DND-41 (cell line): Measurements from ENCODE around the gene PTMA.

Experiments
- ATAC-seq: fragments of 200-7000 bp; cut with Tn5 transposase; 3 replicates; pipeline ENCODE4 v1.9.1; 2021; ENCODE audit warnings: low read depth; ENCODE audit not compliant: insufficient read depth
- DNase-seq: peaks from one replicate; pipeline ENCODE4 v3.0.0-alpha.2; 2020
- H2AFZ ChIP-seq: 2 replicates; pipeline ENCODE4 v1.6.0; 2012; ENCODE audit warnings: low read depth, low read length
- H3K27ac ChIP-seq: 2 replicates; pipeline ENCODE4 v1.5.1; 2012; ENCODE audit warnings: low read length, inconsistent platforms
- H3K27me3 ChIP-seq: fragments of 200-600 bp; sonication (generic); 2 replicates; pipeline ENCODE4 v1.6.0; 2012; ENCODE audit warnings: low read length, mild to moderate bottlenecking, inconsistent platforms; ENCODE audit not compliant: insufficient read depth, poor library complexity
- H3K36me3 ChIP-seq: 2 replicates; pipeline ENCODE4 v1.5.1; 2012; ENCODE audit warnings: low read length, inconsistent platforms; ENCODE audit not compliant: insufficient read depth
- H3K4me1 ChIP-seq: 2 replicates; pipeline ENCODE4 v1.5.1; 2012; ENCODE audit warnings: mild to moderate bottlenecking, low read length; ENCODE audit not compliant: insufficient read depth
- H3K4me2 ChIP-seq: 2 replicates; pipeline ENCODE4 v1.6.0; 2012; ENCODE audit warnings: mild to moderate bottlenecking, moderate library complexity, low read length, inconsistent platforms; ENCODE audit not compliant: insufficient read depth
- H3K4me3 ChIP-seq, 2 experiments: fragments of 200-600 bp in 1 of 2; shearing (Covaris generic) in 1 of 2; 2 replicates each; pipeline ENCODE4 v1.5.1; 2012 to 2016; ENCODE audit warnings: inconsistent platforms in 2 of 2, low read length in 2 of 2, mild to moderate bottlenecking in 2 of 2, low read depth in 1 of 2, moderate library complexity in 1 of 2
- H3K79me2 ChIP-seq: 2 replicates; pipeline ENCODE4 v1.6.0; 2012; ENCODE audit warnings: low read length, inconsistent platforms; ENCODE audit not compliant: insufficient read depth
- H3K9ac ChIP-seq: 2 replicates; pipeline ENCODE4 v1.6.0; 2012; ENCODE audit warnings: low read depth, mild to moderate bottlenecking, inconsistent platforms, low read length, moderate library complexity
- H3K9me3 ChIP-seq: 2 replicates; pipeline ENCODE4 v1.5.1; 2012; ENCODE audit warnings: low read length, moderate library complexity, mild to moderate bottlenecking, inconsistent platforms; ENCODE audit not compliant: insufficient read depth, severe bottlenecking
- H4K20me1 ChIP-seq: 2 replicates; pipeline ENCODE4 v1.6.0; 2012; ENCODE audit warnings: low read length; ENCODE audit not compliant: insufficient read depth
- CTCF ChIP-seq: IDR thresholded peaks from 2 replicates; pipeline ENCODE4 v1.5.1; 2012; ENCODE audit warnings: borderline replicate concordance, low read length, moderate library complexity, mild to moderate bottlenecking; ENCODE audit not compliant: poor library complexity, severe bottlenecking; ENCODE audit errors: extremely low read depth
- EZH2 ChIP-seq: IDR thresholded peaks from 3 replicates; pipeline ENCODE4 v1.6.1; 2012; ENCODE audit warnings: borderline replicate concordance, low read depth, mild to moderate bottlenecking, moderate library complexity, low read length, inconsistent platforms; ENCODE audit not compliant: severe bottlenecking

The PTMA gene

GRCh38 chr2:231683292-231684235 lies 24.8 kb upstream of the PTMA start:
- Histone ChIP-seq H3K9me3 (no peaks in the 10 kb centered on the region), H3K4me3 (peak overlapping the region in 1 of 2 experiments; percentile 49; a peak in 2 of 4 replicates), H3K9ac (peak overlapping the region; percentile 50), H3K79me2 (peaks cover 24% of the 10 kb centered on the region), H3K27ac (peak overlapping the region; percentile 84), H3K4me1 (peaks cover 42% of the 10 kb centered on the region), H3K4me2 (peak overlapping the region; percentile 63), H4K20me1 (no peaks in the 10 kb centered on the region), H2AFZ (0 out of 2 replicates have a peak overlapping the region, but pooled peaks have one; percentile 71), H3K36me3 (no peaks in the 10 kb centered on the region), H3K27me3 (no peaks in the 10 kb centered on the region)
- TF ChIP-seq CTCF (no peak), EZH2 (no peak)
- ATAC-seq = no peak
- DNase-seq = no peak

GRCh38 chr2:231684314-231685223 lies 23.8 kb upstream of the PTMA start:
- Histone ChIP-seq H3K4me3 (peak overlapping the region in 1 of 2 experiments; percentile 49; a peak in 2 of 4 replicates), H3K79me2 (peaks cover 24% of the 10 kb centered on the region), H3K27me3 (no peaks in the 10 kb centered on the region), H3K9ac (peak overlapping the region; percentile 50), H3K9me3 (no peaks in the 10 kb centered on the region), H3K27ac (peak overlapping the region; percentile 83), H2AFZ (peak overlapping the region; percentile 71), H3K36me3 (no peaks in the 10 kb centered on the region), H4K20me1 (no peaks in the 10 kb centered on the region), H3K4me2 (peak overlapping the region; percentile 63), H3K4me1 (peaks cover 42% of the 10 kb centered on the region)
- ATAC-seq (peak; percentile 93), DNase-seq (peak; percentile 87)
- TF ChIP-seq EZH2 (no peak), CTCF (no peak)

GRCh38 chr2:231685349-231686191 lies 22.8 kb upstream of the PTMA start:
- Histone ChIP-seq H3K9me3 (no peaks in the 10 kb centered on the region), H3K27ac (peak overlapping the region; percentile 83), H3K27me3 (no peaks in the 10 kb centered on the region), H3K36me3 (no peaks in the 10 kb centered on the region), H3K4me2 (peak overlapping the region; percentile 63), H4K20me1 (no peaks in the 10 kb centered on the region), H3K4me1 (peaks cover 42% of the 10 kb centered on the region), H3K79me2 (peaks cover 24% of the 10 kb centered on the region), H3K9ac (peak overlapping the region; percentile 50), H2AFZ (peak overlapping the region; percentile 71; the same call in 1 of the 2 replicates), H3K4me3 (peak overlapping the region in 1 of 2 experiments; percentile 49; a peak in 2 of 4 replicates)
- peak; percentile 21; the same call in 1 of the 3 replicates for ATAC-seq
- TF ChIP-seq CTCF (peak; percentile 67), EZH2 (no peak)
- DNase-seq = peak; percentile 39
